ENCODE data around the gene SEPTIN1.

- TF ChIP-seq SUZ12 (IDR thresholded peaks at IDR 0.05; ENCODE audit: extremely low read depth, insufficient read depth, insufficient read length) (no peak), YY1 (IDR thresholded peaks at IDR 0.05; ENCODE audit: insufficient read depth, insufficient read length) (no peak)
Observed at GRCh38 chr16:30401768-30402425, 19.5 kb upstream of the SEPTIN1 start.

All from NT2/D1 (cell line).